Measurements from ENCODE around the gene RABGGTA. TPM values are rescaled to one million over a fixed set of nuclear protein-coding genes. Genes with fewer than 3 reads are reported as not detected.

Gene RABGGTA
- total and polyA plus RNA-seq, 12 donors: 17.4 to 37.9 (median 21.1) TPM

- DNase-seq (no peak), ATAC-seq (no peak)
- H3K27me3 ChIP-seq: no peaks in the 10 kb centered on the region
- H3K4me1 ChIP-seq: peaks cover 0 to 62% (median 15%) of the 10 kb centered on the region in 9 donors
- H3K9me3 ChIP-seq: no peaks in the 10 kb centered on the region
- H3K27ac ChIP-seq: peak overlapping the region in 1 of 10 donors; percentile 72
- TF ChIP-seq, protein P1, sequence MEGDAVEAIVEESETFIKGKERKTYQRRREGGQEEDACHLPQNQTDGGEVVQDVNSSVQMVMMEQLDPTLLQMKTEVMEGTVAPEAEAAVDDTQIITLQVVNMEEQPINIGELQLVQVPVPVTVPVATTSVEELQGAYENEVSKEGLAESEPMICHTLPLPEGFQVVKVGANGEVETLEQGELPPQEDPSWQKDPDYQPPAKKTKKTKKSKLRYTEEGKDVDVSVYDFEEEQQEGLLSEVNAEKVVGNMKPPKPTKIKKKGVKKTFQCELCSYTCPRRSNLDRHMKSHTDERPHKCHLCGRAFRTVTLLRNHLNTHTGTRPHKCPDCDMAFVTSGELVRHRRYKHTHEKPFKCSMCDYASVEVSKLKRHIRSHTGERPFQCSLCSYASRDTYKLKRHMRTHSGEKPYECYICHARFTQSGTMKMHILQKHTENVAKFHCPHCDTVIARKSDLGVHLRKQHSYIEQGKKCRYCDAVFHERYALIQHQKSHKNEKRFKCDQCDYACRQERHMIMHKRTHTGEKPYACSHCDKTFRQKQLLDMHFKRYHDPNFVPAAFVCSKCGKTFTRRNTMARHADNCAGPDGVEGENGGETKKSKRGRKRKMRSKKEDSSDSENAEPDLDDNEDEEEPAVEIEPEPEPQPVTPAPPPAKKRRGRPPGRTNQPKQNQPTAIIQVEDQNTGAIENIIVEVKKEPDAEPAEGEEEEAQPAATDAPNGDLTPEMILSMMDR (IDR thresholded peaks at IDR 0.05): no peak
- intact Hi-C loops (cut with DNase I): no loop called here
- 93 to 95% methylated on average over 7 of the region's 7 CpGs for WGBS, 2 donors
- H3K36me3 ChIP-seq: no peaks in the 10 kb centered on the region
- H3K4me3 ChIP-seq: no peak overlapping the region
Measured at GRCh38 chr14:24281636-24282035, 10.2 kb upstream of the RABGGTA start.

DNA sequence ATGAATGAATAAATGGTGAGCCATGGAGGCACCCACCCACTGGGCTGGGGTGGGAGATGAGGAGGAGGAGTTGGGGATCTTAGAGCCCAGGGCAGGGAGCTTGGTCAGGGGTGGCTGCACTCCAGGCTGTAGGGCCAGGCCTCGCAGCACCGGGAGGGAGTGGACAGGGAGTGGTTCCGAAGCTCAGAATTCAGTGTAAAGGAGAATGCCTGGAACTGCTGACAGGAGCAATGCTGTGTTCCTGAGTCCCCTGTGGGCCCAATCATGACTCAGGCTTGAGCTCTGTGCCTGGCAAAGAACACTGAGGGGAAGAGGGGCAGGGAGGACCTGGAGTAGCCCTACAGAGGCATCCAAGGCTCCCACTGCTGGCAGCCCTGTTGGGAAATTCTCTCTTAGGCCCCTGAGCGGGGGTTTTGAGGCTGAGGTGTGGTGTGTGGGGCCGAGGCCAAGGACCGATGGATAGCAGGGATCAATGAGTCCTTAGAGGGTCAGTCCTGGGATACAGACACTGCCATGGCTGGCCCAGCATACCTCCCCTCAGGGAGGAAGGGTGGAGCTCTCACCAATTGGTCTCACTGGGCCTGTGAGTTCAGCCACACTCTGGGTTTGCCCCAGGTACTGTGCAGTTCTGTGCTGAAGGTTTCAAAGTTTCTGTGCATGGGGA lies 9.5 kb upstream of the RABGGTA start:
- peaks cover 0 to 69% (median 15%) of the 10 kb centered on the region in 9 donors for H3K4me1 ChIP-seq
- 65 to 74% methylated on average over 6 of the region's 6 CpGs for WGBS, 2 donors
- H3K36me3 ChIP-seq: no peaks in the 10 kb centered on the region
- DNase-seq (no peak), ATAC-seq (peak in 5 of 8 donors; percentile 27 to 60 (median 42))
- TF ChIP-seq, protein P1 (IDR thresholded peaks at IDR 0.05): no peak
- intact Hi-C loops (cut with DNase I): no loop called here
- H3K27ac ChIP-seq: peak overlapping the region in 6 of 10 donors; percentile 10 to 72 (median 30)
- H3K9me3 ChIP-seq: no peaks in the 10 kb centered on the region
- no peaks in the 10 kb centered on the region for H3K27me3 ChIP-seq
- H3K4me3 ChIP-seq: no peak overlapping the region

DNA sequence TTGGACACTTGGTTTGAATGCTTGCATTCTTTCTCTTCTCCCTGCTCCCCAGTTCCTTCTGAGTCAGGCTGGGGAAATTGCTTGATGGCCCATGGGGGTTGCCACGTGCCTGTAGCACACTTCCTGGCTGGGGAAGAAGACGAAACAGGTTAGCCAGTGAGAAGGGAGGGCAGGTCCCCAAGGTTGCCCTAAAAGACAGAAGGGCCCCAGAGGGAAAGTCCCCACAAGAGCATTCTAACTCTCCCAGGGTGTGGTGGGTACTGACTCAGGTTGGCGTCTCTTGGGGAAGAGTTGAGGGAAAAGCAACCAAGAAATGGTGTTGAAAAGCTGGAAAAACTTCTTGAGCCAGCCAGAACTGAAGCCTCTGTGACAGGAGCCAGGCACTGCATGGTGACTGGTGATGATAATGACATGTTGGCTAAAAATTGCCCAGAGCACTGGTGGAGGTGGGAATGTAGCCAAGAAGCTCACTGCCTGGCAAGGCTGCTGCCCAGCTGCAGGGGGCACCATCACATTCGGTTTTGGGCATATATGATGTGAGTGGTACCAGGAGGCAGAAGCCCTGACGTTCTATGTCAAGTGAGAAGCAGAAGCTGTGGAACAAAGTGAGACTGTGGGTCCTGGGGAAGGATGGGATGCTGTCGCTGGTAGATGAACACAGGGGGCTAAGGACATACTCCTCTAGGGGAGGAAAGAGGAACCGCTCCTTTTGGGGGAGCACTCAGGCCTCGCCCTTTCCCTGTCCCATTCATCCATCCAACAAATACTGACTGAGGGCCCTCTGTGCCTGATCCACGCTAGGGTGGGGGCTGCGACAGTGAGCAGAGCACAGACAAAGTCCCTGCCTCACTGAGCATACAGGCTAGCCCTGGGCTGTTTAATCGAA lies 8.1 kb upstream of the RABGGTA start:
- intact Hi-C loops (cut with DNase I): no loop called here
- DNase-seq (peak; percentile 40 to 68), ATAC-seq (peak; percentile 55 to 90 (median 82))
- TF ChIP-seq, protein P1 (IDR thresholded peaks at IDR 0.05): peak in 8 of 9 donors; percentile 10 to 64 (median 48)
- no peaks in the 10 kb centered on the region for H3K36me3 ChIP-seq
- no peaks in the 10 kb centered on the region for H3K9me3 ChIP-seq
- H3K4me3 ChIP-seq: no peak overlapping the region
- 60 to 67% methylated on average over 11 of the region's 11 CpGs for WGBS, 2 donors
- no peaks in the 10 kb centered on the region for H3K27me3 ChIP-seq
- H3K4me1 ChIP-seq: peaks cover 0 to 83% (median 15%) of the 10 kb centered on the region in 9 donors
- H3K27ac ChIP-seq: peak overlapping the region in 8 of 10 donors; percentile 4 to 77 (median 64)

DNA sequence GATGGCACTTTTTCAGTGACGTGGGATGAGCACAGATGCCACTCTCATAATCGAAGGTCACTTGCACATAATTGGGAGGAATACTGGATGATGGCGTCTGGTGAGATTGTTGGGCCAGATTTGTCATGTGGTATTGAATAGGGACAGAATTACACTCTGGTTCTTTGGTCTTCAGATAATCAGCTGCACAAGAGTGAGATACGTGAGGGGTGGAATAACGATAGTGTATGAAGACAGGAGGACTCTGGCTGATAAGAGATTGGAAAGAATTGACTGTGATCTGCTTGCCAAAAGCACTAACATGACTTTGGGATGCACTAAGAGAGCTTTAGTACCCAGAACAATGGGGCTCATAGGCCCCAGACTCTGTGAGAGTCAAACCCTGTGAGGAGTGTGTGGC lies 7.0 kb upstream of the RABGGTA start:
- 62% methylated on average over 5 of the region's 5 CpGs for WGBS, 2 donors
- Histone ChIP-seq H3K4me3 (no peak overlapping the region), H3K4me1 (peaks cover 0 to 94% (median 15%) of the 10 kb centered on the region in 9 donors), H3K36me3 (no peaks in the 10 kb centered on the region), H3K27me3 (no peaks in the 10 kb centered on the region), H3K9me3 (no peaks in the 10 kb centered on the region), H3K27ac (peak overlapping the region in 2 of 10 donors; percentile 55 to 72)
- no peak for ATAC-seq
- intact Hi-C loops (cut with DNase I): no loop called here
- TF ChIP-seq, protein P1 (IDR thresholded peaks at IDR 0.05): no peak
- no peak for DNase-seq
